ENCODE data around the gene MOV10L1.

- TF ChIP-seq RAD21 (IDR thresholded peaks at IDR 0.05; ENCODE audit: low read depth) = no peak
- no peak for TF ChIP-seq YY1 (IDR thresholded peaks at IDR 0.05; ENCODE audit: low read depth)
- no peak for TF ChIP-seq TAF1 (IDR thresholded peaks at IDR 0.05; ENCODE audit: low read depth)
- no peak for TF ChIP-seq EP300 (IDR thresholded peaks at IDR 0.05; ENCODE audit: borderline replicate concordance)
- TF ChIP-seq CREB1 (IDR thresholded peaks at IDR 0.05; ENCODE audit: low read depth) = no peak
- TF ChIP-seq, protein P1, sequence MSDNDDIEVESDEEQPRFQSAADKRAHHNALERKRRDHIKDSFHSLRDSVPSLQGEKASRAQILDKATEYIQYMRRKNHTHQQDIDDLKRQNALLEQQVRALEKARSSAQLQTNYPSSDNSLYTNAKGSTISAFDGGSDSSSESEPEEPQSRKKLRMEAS (IDR thresholded peaks at IDR 0.05) = no peak
These were observed 50.8 kb downstream of the MOV10L1 start for GRCh38 chr22:50140615-50141014.
